HCT116 (cell line): Measurements from ENCODE around the gene PHLDB3.

ENCODE experiments used
- CEBPB ChIP-seq: IDR thresholded peaks from 2 replicates; pipeline ENCODE4 v1.6.1; 2012; ENCODE audit warnings: low read depth
- EGR1 ChIP-seq: IDR thresholded peaks from 2 replicates; pipeline ENCODE4 v1.6.1; 2012; ENCODE audit warnings: low read depth
- EZH2 ChIP-seq: fragments of 200-600 bp; sonication (generic); IDR thresholded peaks from 2 replicates; pipeline ENCODE4 v1.6.1; 2017; ENCODE audit warnings: antibody characterized with exemption, mixed run types
- FOSL1 ChIP-seq: IDR thresholded peaks from 2 replicates; pipeline ENCODE4 v1.6.1; 2012; ENCODE audit warnings: low read depth
- POLR2A ChIP-seq: IDR thresholded peaks from 2 replicates; pipeline ENCODE4 v1.7.0; 2011; ENCODE audit warnings: borderline replicate concordance; ENCODE audit not compliant: insufficient read depth, insufficient read length; ENCODE audit errors: extremely low read depth
- POLR2AphosphoS5 ChIP-seq: IDR thresholded peaks from 2 replicates; pipeline ENCODE4 v1.6.1; 2011; ENCODE audit warnings: mild to moderate bottlenecking, low read depth, low read length, moderate library complexity
- RAD21 ChIP-seq: IDR thresholded peaks from 2 replicates; pipeline ENCODE4 v1.6.1; 2012; ENCODE audit warnings: low read depth, mild to moderate bottlenecking
- TF ChIP-seq, protein P1 (sequence below), 3 experiments: fragments of 200-600 bp in 1 of 3; sonication (generic) in 1 of 3; IDR thresholded peaks in 2 of 3; conservative IDR thresholded peaks in 1 of 3; 2 replicates each; pipeline ENCODE4 v1.5.1; 2012 to 2017; ENCODE audit warnings: low read depth in 2 of 3, low read length in 2 of 3, antibody characterized with exemption in 1 of 3, borderline replicate concordance in 1 of 3, control low read depth in 1 of 3, mild to moderate bottlenecking in 1 of 3, mixed read lengths in 1 of 3, mixed run types in 1 of 3, moderate library complexity in 1 of 3; ENCODE audit not compliant: insufficient read depth in 1 of 3
- TF ChIP-seq, protein P2 (sequence below): IDR thresholded peaks from 2 replicates; pipeline ENCODE4 v1.6.1; 2012; ENCODE audit warnings: low read depth

DNA sequence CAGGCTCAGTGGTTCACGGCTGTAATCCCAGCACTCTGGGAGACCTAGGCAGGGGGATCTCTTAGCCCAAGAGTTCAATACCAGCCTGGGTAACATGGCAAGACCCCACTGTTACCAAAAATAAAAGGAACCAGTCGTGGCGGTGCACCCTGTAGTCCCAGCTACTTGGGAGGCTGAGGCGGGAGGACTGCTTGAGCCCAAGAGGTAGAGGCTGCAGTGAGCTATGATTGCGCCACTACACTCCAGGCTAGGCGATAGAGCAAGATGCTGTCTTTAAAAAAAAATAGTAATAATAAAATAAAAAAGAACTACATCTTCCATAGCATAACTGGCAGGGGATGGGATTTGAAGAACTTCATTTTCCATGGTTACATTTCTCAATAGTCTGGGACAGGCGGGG is 42.2 kb downstream of the PHLDB3 start:
- TF ChIP-seq, protein P1, sequence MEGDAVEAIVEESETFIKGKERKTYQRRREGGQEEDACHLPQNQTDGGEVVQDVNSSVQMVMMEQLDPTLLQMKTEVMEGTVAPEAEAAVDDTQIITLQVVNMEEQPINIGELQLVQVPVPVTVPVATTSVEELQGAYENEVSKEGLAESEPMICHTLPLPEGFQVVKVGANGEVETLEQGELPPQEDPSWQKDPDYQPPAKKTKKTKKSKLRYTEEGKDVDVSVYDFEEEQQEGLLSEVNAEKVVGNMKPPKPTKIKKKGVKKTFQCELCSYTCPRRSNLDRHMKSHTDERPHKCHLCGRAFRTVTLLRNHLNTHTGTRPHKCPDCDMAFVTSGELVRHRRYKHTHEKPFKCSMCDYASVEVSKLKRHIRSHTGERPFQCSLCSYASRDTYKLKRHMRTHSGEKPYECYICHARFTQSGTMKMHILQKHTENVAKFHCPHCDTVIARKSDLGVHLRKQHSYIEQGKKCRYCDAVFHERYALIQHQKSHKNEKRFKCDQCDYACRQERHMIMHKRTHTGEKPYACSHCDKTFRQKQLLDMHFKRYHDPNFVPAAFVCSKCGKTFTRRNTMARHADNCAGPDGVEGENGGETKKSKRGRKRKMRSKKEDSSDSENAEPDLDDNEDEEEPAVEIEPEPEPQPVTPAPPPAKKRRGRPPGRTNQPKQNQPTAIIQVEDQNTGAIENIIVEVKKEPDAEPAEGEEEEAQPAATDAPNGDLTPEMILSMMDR (IDR thresholded peaks at IDR 0.05 in 2 of 3, conservative IDR thresholded peaks at IDR 0.05 in 1 of 3; ENCODE audit: borderline replicate concordance in 1 of 3, insufficient read depth in 1 of 3, low read depth in 2 of 3, low read length in 2 of 3) = no peak
- TF ChIP-seq POLR2AphosphoS5 (no peak), EZH2 (no peak), EGR1 (no peak), FOSL1 (no peak), RAD21 (no peak), CEBPB (no peak), POLR2A (no peak)
- TF ChIP-seq, protein P2, sequence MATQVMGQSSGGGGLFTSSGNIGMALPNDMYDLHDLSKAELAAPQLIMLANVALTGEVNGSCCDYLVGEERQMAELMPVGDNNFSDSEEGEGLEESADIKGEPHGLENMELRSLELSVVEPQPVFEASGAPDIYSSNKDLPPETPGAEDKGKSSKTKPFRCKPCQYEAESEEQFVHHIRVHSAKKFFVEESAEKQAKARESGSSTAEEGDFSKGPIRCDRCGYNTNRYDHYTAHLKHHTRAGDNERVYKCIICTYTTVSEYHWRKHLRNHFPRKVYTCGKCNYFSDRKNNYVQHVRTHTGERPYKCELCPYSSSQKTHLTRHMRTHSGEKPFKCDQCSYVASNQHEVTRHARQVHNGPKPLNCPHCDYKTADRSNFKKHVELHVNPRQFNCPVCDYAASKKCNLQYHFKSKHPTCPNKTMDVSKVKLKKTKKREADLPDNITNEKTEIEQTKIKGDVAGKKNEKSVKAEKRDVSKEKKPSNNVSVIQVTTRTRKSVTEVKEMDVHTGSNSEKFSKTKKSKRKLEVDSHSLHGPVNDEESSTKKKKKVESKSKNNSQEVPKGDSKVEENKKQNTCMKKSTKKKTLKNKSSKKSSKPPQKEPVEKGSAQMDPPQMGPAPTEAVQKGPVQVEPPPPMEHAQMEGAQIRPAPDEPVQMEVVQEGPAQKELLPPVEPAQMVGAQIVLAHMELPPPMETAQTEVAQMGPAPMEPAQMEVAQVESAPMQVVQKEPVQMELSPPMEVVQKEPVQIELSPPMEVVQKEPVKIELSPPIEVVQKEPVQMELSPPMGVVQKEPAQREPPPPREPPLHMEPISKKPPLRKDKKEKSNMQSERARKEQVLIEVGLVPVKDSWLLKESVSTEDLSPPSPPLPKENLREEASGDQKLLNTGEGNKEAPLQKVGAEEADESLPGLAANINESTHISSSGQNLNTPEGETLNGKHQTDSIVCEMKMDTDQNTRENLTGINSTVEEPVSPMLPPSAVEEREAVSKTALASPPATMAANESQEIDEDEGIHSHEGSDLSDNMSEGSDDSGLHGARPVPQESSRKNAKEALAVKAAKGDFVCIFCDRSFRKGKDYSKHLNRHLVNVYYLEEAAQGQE = no peak
